H1 (cell line): ENCODE results near the gene TUBGCP2. TPM values are rescaled to one million over a fixed set of nuclear protein-coding genes. Genes with fewer than 3 reads are reported as not detected.

ENCODE experiments used
- CTCF ChIA-PET: fragments of 300-600 bp; sonication (Branson Sonifier 250); formaldehyde crosslinking; loops from one replicate; lab custom pipeline; 2021; ENCODE audit not compliant: partially characterized antibody; lab: Charles Lee
- POLR2A ChIA-PET: fragments of 300-600 bp; sonication (Branson Sonifier 250); formaldehyde crosslinking; loops from one replicate; lab custom pipeline; 2021; ENCODE audit warnings: inconsistent platforms; ENCODE audit not compliant: partially characterized antibody; lab: Charles Lee
- DNase-seq, 2 experiments: peaks; one replicate each; pipeline versions ENCODE4 v3.0.0 to v3.0.0-alpha.2; 2010 to 2022; ENCODE audit warnings: low spot score in 2 of 2, low read depth in 1 of 2, mixed read lengths in 1 of 2
- FAIRE-seq: peaks from 2 replicates; lab custom pipeline; 2011; peaks lifted over from hg19 to GRCh38; lab: Jason Lieb, UNC
- H2AFZ ChIP-seq: 2 replicates; pipeline ENCODE4 v1.8.1; 2012; ENCODE audit warnings: low read length, inconsistent platforms
- H2AK5ac ChIP-seq: 2 replicates; pipeline ENCODE4 v1.6.1; 2013; ENCODE audit warnings: low read depth, low read length
- H2BK120ac ChIP-seq: replicated peaks from 2 replicates; pipeline ENCODE3; 2013; ENCODE audit warnings: low read depth, low read length, inconsistent platforms
- H2BK12ac ChIP-seq: 2 replicates; pipeline ENCODE4 v1.6.1; 2013; ENCODE audit warnings: low read depth, low read length
- H2BK15ac ChIP-seq: 2 replicates; pipeline ENCODE4 v1.6.1; 2013; ENCODE audit warnings: low read length
- H2BK20ac ChIP-seq: 2 replicates; pipeline ENCODE4 v1.6.1; 2013; ENCODE audit warnings: low read length
- H2BK5ac ChIP-seq: 2 replicates; pipeline ENCODE4 v1.6.1; 2013; ENCODE audit warnings: low read depth, low read length
- H3K14ac ChIP-seq: 2 replicates; pipeline ENCODE4 v1.6.1; 2013; ENCODE audit warnings: inconsistent platforms; ENCODE audit not compliant: insufficient read length
- H3K18ac ChIP-seq: 2 replicates; pipeline ENCODE4 v1.6.1; 2013; ENCODE audit warnings: low read length; ENCODE audit errors: extremely low read depth
- H3K23ac ChIP-seq: 2 replicates; pipeline ENCODE4 v1.6.1; 2013; ENCODE audit warnings: inconsistent platforms; ENCODE audit not compliant: insufficient read length
- H3K23me2 ChIP-seq: 2 replicates; pipeline ENCODE4 v1.6.1; 2013; ENCODE audit warnings: low read depth, low read length
- H3K27ac ChIP-seq: 2 replicates; pipeline ENCODE4 v1.6.1; 2011; ENCODE audit warnings: low read depth, low read length, inconsistent platforms
- H3K27me3 ChIP-seq, 4 experiments: replicated peaks in 1 of 4; 1 replicate in 1 of 4; 2 replicates in 3 of 4; pipeline versions ENCODE4 v1.6.1 to v1.8.1; 2011 to 2013; ENCODE audit warnings: low read length in 3 of 4, mild to moderate bottlenecking in 3 of 4, inconsistent platforms in 2 of 4, mixed read lengths in 2 of 4, moderate library complexity in 1 of 4; ENCODE audit not compliant: control insufficient read depth in 3 of 4, insufficient read depth in 3 of 4; ENCODE audit errors: extremely low read depth in 1 of 4
- H3K36me3 ChIP-seq, 4 experiments: 2 replicates each; pipeline versions ENCODE4 v1.6.1 to v1.8.1; 2011 to 2013; ENCODE audit warnings: mild to moderate bottlenecking in 4 of 4, low read length in 3 of 4, moderate library complexity in 2 of 4, control low read depth in 1 of 4, inconsistent platforms in 1 of 4; ENCODE audit not compliant: insufficient read depth in 4 of 4, control insufficient read depth in 2 of 4
- H3K4ac ChIP-seq: replicated peaks from 2 replicates; pipeline ENCODE3; 2013; ENCODE audit warnings: low read length, low read depth, mixed read lengths, inconsistent platforms; ENCODE audit not compliant: insufficient read length
- H3K4me1 ChIP-seq, 4 experiments: replicated peaks in 1 of 4; 1 replicate in 1 of 4; 2 replicates in 3 of 4; pipeline versions ENCODE4 v1.6.1 to v1.8.1; 2011 to 2013; ENCODE audit warnings: low read length in 3 of 4, inconsistent platforms in 2 of 4, mixed read lengths in 1 of 4; ENCODE audit not compliant: insufficient read depth in 4 of 4, control insufficient read depth in 3 of 4
- H3K4me2 ChIP-seq, 2 experiments: 2 replicates each; pipeline versions ENCODE4 v1.6.1 to v1.8.1; 2011 to 2013; ENCODE audit warnings: low read depth in 2 of 2, low read length in 2 of 2, control low read depth in 1 of 2, inconsistent platforms in 1 of 2, mild to moderate bottlenecking in 1 of 2; ENCODE audit not compliant: insufficient read depth in 1 of 2
- H3K4me3 ChIP-seq, 4 experiments: fragments of 200-600, 300-600 bp in 1 of 4; sonication (generic), shearing (Covaris generic), sonication (Bioruptor Twin) in 1 of 4; 2 replicates each; pipeline versions ENCODE4 v1.5.1 to v1.8.1; 2011 to 2016; ENCODE audit warnings: low read length in 4 of 4, low read depth in 3 of 4, control low read depth in 2 of 4, inconsistent platforms in 2 of 4, mild to moderate bottlenecking in 2 of 4, mixed read lengths in 1 of 4, moderate library complexity in 1 of 4; ENCODE audit not compliant: insufficient read depth in 2 of 4; ENCODE audit errors: extremely low read depth in 1 of 4
- H3K56ac ChIP-seq: replicated peaks from 2 replicates; pipeline ENCODE3; 2013; ENCODE audit warnings: low read depth, mild to moderate bottlenecking, mixed read lengths, low read length, inconsistent platforms; ENCODE audit not compliant: insufficient read length
- H3K79me1 ChIP-seq: 2 replicates; pipeline ENCODE4 v1.6.1; 2013; ENCODE audit warnings: low read depth, low read length, control low read depth
- H3K79me2 ChIP-seq, 2 experiments: 2 replicates each; pipeline versions ENCODE4 v1.6.1 to v1.8.1; 2012 to 2013; ENCODE audit warnings: low read length in 2 of 2, mild to moderate bottlenecking in 2 of 2, inconsistent platforms in 1 of 2; ENCODE audit not compliant: insufficient read depth in 2 of 2, control insufficient read depth in 1 of 2
- H3K9ac ChIP-seq, 4 experiments: replicated peaks in 1 of 4; 1 replicate in 1 of 4; 2 replicates in 3 of 4; pipeline versions ENCODE4 v1.6.1 to v1.8.1; 2011 to 2013; ENCODE audit warnings: low read depth in 3 of 4, low read length in 3 of 4, control low read depth in 2 of 4, mild to moderate bottlenecking in 2 of 4, moderate library complexity in 2 of 4, inconsistent platforms in 1 of 4; ENCODE audit errors: extremely low read depth in 1 of 4
- H3K9me3 ChIP-seq, 2 experiments: 2 replicates each; pipeline versions ENCODE4 v1.6.1 to v1.8.1; 2012 to 2013; ENCODE audit warnings: mild to moderate bottlenecking in 2 of 2, moderate library complexity in 2 of 2, control low read depth in 1 of 2, inconsistent platforms in 1 of 2, low read depth in 1 of 2, low read length in 1 of 2, mixed read lengths in 1 of 2; ENCODE audit not compliant: insufficient read depth in 2 of 2
- H4K20me1 ChIP-seq, 2 experiments: replicated peaks in 1 of 2; 2 replicates each; pipeline versions ENCODE3 to v1.8.1; 2011 to 2013; ENCODE audit warnings: inconsistent platforms in 2 of 2, low read length in 2 of 2, mild to moderate bottlenecking in 1 of 2; ENCODE audit not compliant: insufficient read depth in 2 of 2, control insufficient read depth in 1 of 2
- H4K5ac ChIP-seq: 2 replicates; pipeline ENCODE4 v1.6.1; 2013; ENCODE audit warnings: low read length, low read depth, mixed read lengths, inconsistent platforms; ENCODE audit not compliant: insufficient read length
- H4K8ac ChIP-seq: 2 replicates; pipeline ENCODE4 v1.8.0; 2013; ENCODE audit warnings: mild to moderate bottlenecking, moderate library complexity, low read length, inconsistent platforms; ENCODE audit not compliant: insufficient read depth; ENCODE audit errors: extremely low read depth
- H4K91ac ChIP-seq: replicated peaks from 2 replicates; pipeline ENCODE3; 2013; ENCODE audit warnings: low read length, mixed read lengths, inconsistent platforms; ENCODE audit not compliant: insufficient read length
- ASH2L ChIP-seq: fragments of 200-600, 300-600 bp; sonication (generic); IDR thresholded peaks from one replicate; pipeline ENCODE4 v1.7.1; 2017; ENCODE audit warnings: low read length
- CBX5 ChIP-seq: fragments of 300-800, 300-1000 bp; sonication (generic); IDR thresholded peaks from 2 replicates; pipeline ENCODE4 v1.7.1; 2016; ENCODE audit warnings: antibody characterized with exemption, low read length, low read depth
- CHD1 ChIP-seq: IDR thresholded peaks from 2 replicates; pipeline ENCODE4 v1.6.1; 2012; ENCODE audit warnings: low read depth, low read length, improper control_type of control experiment
- EGR1 ChIP-seq: IDR thresholded peaks from 2 replicates; pipeline ENCODE4 v1.6.1; 2011; ENCODE audit warnings: low read depth, low read length, borderline replicate concordance
- JUN ChIP-seq: IDR thresholded peaks from 2 replicates; pipeline ENCODE4 v1.6.1; 2011; ENCODE audit warnings: low read depth, mild to moderate bottlenecking, improper control_type of control experiment, low read length
- KDM1A ChIP-seq: fragments of 200-600, 300-600 bp; sonication (generic); IDR thresholded peaks from 2 replicates; pipeline ENCODE4 v1.7.1; 2016; ENCODE audit warnings: mild to moderate bottlenecking, low read length, borderline replicate concordance
- MAFK ChIP-seq: IDR thresholded peaks from 2 replicates; pipeline ENCODE4 v1.6.1; 2012; ENCODE audit warnings: low read depth, mild to moderate bottlenecking, improper control_type of control experiment, low read length
- TEAD4 ChIP-seq: IDR thresholded peaks from 2 replicates; pipeline ENCODE4 v1.6.1; 2012; ENCODE audit warnings: low read depth, low read length, inconsistent platforms, mixed read lengths
- YY1 ChIP-seq: IDR thresholded peaks from 2 replicates; pipeline ENCODE4 v1.6.1; 2011; ENCODE audit warnings: low read depth, mild to moderate bottlenecking, low read length
- WGBS, 2 experiments: shearing (Covaris generic) in 1 of 2; methylation state at CpG; one replicate each; pipeline versions ENCODE4 v1.1.6 to v1.1.7; 2013 to 2015; ENCODE audit warnings: low lambda C conversion rate in 2 of 2, mixed read lengths in 2 of 2, inconsistent platforms in 1 of 2, low coverage in 1 of 2, missing lambda C conversion rate in 1 of 2; ENCODE audit not compliant: insufficient replicate concordance in 2 of 2, insufficient coverage in 1 of 2, insufficient read length in 1 of 2; ENCODE audit errors: extremely low coverage in 1 of 2, missing lambda C conversion rate in 1 of 2; 5-methylcytosine and 5-hydroxymethylcytosine counted together
- polyA plus RNA-seq, 7 experiments: library from polyadenylated mRNA; depleted of rRNA in 3 of 7; stranded (reverse) in 5 of 7; unstranded in 2 of 7; fragments of >200 nt in 5 of 7; fragments of 200-250 nt in 2 of 7; gene quantifications; 1 replicate in 5 of 7; 2 replicates in 1 of 7; 4 replicates in 1 of 7; pipeline versions ENCODE4 v1.2.1 to v1.2.3, GENCODE V29; 2011 to 2013; ENCODE audit warnings: missing spikeins in 2 of 7, mixed read lengths in 2 of 7
- total RNA-seq: library from RNA; stranded (reverse); fragmentation: NEBNext Ultra II Directional; extraction: Animal tissue kit (Norgen Biotek cat#: 25700); gene quantifications from 2 replicates; pipeline ENCODE4 v1.2.1, GENCODE V29; 2021

Gene TUBGCP2
- total and polyA plus RNA-seq, 2 of the 8 experiments (the other 6 are each of a cell fraction or from before 2014, with no cell fraction given), result 34.9 to 51.9 TPM

- Histone ChIP-seq H3K4me1 (peaks cover 0 to 25% (median 2%) of the 10 kb centered on the region in 4 experiments; a peak in 4 of 7 replicates), H2BK15ac (no peak overlapping the region), H3K9me3 (no peaks in the 10 kb centered on the region), H3K4me2 (no peak overlapping the region), H4K8ac (no peak overlapping the region), H2BK120ac (no peak overlapping the region), H3K27ac (no peak overlapping the region), H2BK12ac (0 out of 2 replicates have a peak overlapping the region, but pooled peaks have one; percentile 39), H3K79me1 (no peaks in the 10 kb centered on the region), H3K14ac (no peak overlapping the region), H3K9ac (no peak overlapping the region), H3K56ac (no peak overlapping the region), H3K23ac (no peak overlapping the region), H3K18ac (no peak overlapping the region; the same call in 1 of the 2 replicates), H3K79me2 (no peaks in the 10 kb centered on the region), H4K5ac (no peak overlapping the region), H3K4ac (no peak overlapping the region), H2BK5ac (no peak overlapping the region), H3K23me2 (peaks cover 4% of the 10 kb centered on the region; the same call in 1 of the 2 replicates), H2AFZ (no peak overlapping the region), H4K20me1 (peaks cover 4 to 10% of the 10 kb centered on the region in 2 experiments), H2BK20ac (no peak overlapping the region), H3K36me3 (no peaks in the 10 kb centered on the region), H2AK5ac (no peak overlapping the region), H3K27me3 (peaks cover 0 to 4% (median 1%) of the 10 kb centered on the region in 4 experiments; a peak in 3 of 7 replicates), H3K4me3 (no peak overlapping the region), H4K91ac (no peak overlapping the region)
- TF ChIP-seq CHD1 (no peak), TEAD4 (no peak), ASH2L (no peak), YY1 (no peak), MAFK (no peak), CBX5 (no peak), KDM1A (no peak), JUN (no peak), EGR1 (no peak)
- POLR2A ChIA-PET, result interaction anchor here (0.6 to 4.8 kb wide), 10 partner anchors 10 to 492 kb away, joined by 3 to 38 read pairs (median 6); partner anchors contain the start of genes CALY, FUOM and PAOX
- DNase-seq (no peak), FAIRE-seq (no peak)
- WGBS, 2 experiments, result 86% methylated on average over 3 of the region's 11 CpGs; no CpG with 5 or more reads in 1 of the 2 experiments
- CTCF ChIA-PET, result interaction anchor here (1.0 to 4.9 kb wide), 6 partner anchors 10 to 443 kb away, joined by 3 to 27 read pairs (median 5); partner anchors contain the start of gene CALY
Measured at GRCh38 chr10:133346413-133346812, 37.7 kb upstream of the TUBGCP2 start.
